ENCODE results near the gene TMEM255A.

The TMEM255A gene

GRCh38 chrX:120308558-120308957 lies 2.7 kb downstream of the TMEM255A start:
- DNase-seq (ENCODE audit: low read depth, low spot score), result no peak

- no peak for DNase-seq (ENCODE audit: low read depth, low spot score)
Measured at GRCh38 chrX:120306630-120307029, 4.6 kb downstream of the TMEM255A start.

GRCh38 chrX:120305531-120306141 lies 5.6 kb downstream of the TMEM255A start:
- DNase-seq (ENCODE audit: low read depth, low spot score), result no peak

GRCh38 chrX:120304256-120304655 lies 7.0 kb downstream of the TMEM255A start:
- no peak for DNase-seq (ENCODE audit: low read depth, low spot score)

GRCh38 chrX:120302434-120302833 lies 8.8 kb downstream of the TMEM255A start:
- DNase-seq (ENCODE audit: low read depth, low spot score), result no peak

- DNase-seq (ENCODE audit: low read depth, low spot score), result no peak
Measured at GRCh38 chrX:120301960-120302359, 9.3 kb downstream of the TMEM255A start.

GRCh38 chrX:120301497-120301896 lies 9.8 kb downstream of the TMEM255A start:
- DNase-seq (ENCODE audit: low read depth, low spot score), result no peak

- DNase-seq (ENCODE audit: low read depth, low spot score), result no peak
Measured at GRCh38 chrX:120299928-120300327, 11.3 kb downstream of the TMEM255A start.

- no peak for DNase-seq (ENCODE audit: low read depth, low spot score)
Measured at GRCh38 chrX:120297923-120298322, 13.3 kb downstream of the TMEM255A start.

- no peak for DNase-seq (ENCODE audit: low read depth, low spot score)
Measured at GRCh38 chrX:120294651-120295050, 16.6 kb downstream of the TMEM255A start.

- no peak for DNase-seq (ENCODE audit: low read depth, low spot score)
Measured at GRCh38 chrX:120293015-120293414, 18.2 kb downstream of the TMEM255A start.

GRCh38 chrX:120291211-120291610 lies 20.1 kb downstream of the TMEM255A start:
- DNase-seq (ENCODE audit: low read depth, low spot score), result no peak

- DNase-seq (ENCODE audit: low read depth, low spot score), result no peak
Measured at GRCh38 chrX:120290107-120290506, 21.2 kb downstream of the TMEM255A start.

- DNase-seq (ENCODE audit: low read depth, low spot score), result no peak
Measured at GRCh38 chrX:120287513-120288112, 23.6 kb downstream of the TMEM255A start.

- no peak for DNase-seq (ENCODE audit: low read depth, low spot score)
Measured at GRCh38 chrX:120286733-120287512, 24.3 kb downstream of the TMEM255A start.

- DNase-seq (ENCODE audit: low read depth, low spot score), result no peak
Measured at GRCh38 chrX:120282697-120283096, 28.6 kb downstream of the TMEM255A start.

- DNase-seq (ENCODE audit: low read depth, low spot score), result no peak
Measured at GRCh38 chrX:120281761-120282160, 29.5 kb downstream of the TMEM255A start.

GRCh38 chrX:120281021-120281624 lies 30.1 kb downstream of the TMEM255A start:
- no peak for DNase-seq (ENCODE audit: low read depth, low spot score)

GRCh38 chrX:120274958-120275357 lies 36.3 kb downstream of the TMEM255A start:
- DNase-seq (ENCODE audit: low read depth, low spot score), result no peak

- no peak for DNase-seq (ENCODE audit: low read depth, low spot score)
Measured at GRCh38 chrX:120274145-120274544, 37.1 kb downstream of the TMEM255A start.

- DNase-seq (ENCODE audit: low read depth, low spot score), result no peak
Measured at GRCh38 chrX:120271218-120271617, 40.0 kb downstream of the TMEM255A start.

- DNase-seq (ENCODE audit: low read depth, low spot score), result no peak
Measured at GRCh38 chrX:120270567-120270966, 40.7 kb downstream of the TMEM255A start.
